Natural killer cell (primary cell): Measurements from ENCODE around the gene ALDH3B2. TPM values are rescaled to one million over a fixed set of nuclear protein-coding genes. Genes with fewer than 3 reads are reported as not detected.

Experiments used
- ATAC-seq, 3 donors: fragments of 150-1000 bp in 2 of 3; fragments of 200-7000 bp in 1 of 3; cut with Tn5 transposase; 1 replicate in 1 of 3; 2 replicates in 2 of 3; pipeline ENCODE4 v1.10.0; 2021; ENCODE audit warnings: mild to moderate bottlenecking in 2 of 3, moderate library complexity in 2 of 3
- DNase-seq, 2 donors: peaks; one replicate each; pipeline versions ENCODE4 v3.0.0 to v3.0.0-alpha.2; 2013 to 2021; ENCODE audit warnings: mixed read lengths in 1 of 2
- H3K27ac ChIP-seq: one replicate; pipeline ENCODE4 v1.5.1; 2013; ENCODE audit warnings: mild to moderate bottlenecking, low read length
- H3K27me3 ChIP-seq: one replicate; pipeline ENCODE4 v1.6.1; 2013; ENCODE audit warnings: low read length; ENCODE audit not compliant: control insufficient read depth, insufficient read depth
- H3K36me3 ChIP-seq: one replicate; pipeline ENCODE4 v1.6.1; 2013; ENCODE audit warnings: low read length; ENCODE audit not compliant: control insufficient read depth, insufficient read depth
- H3K4me1 ChIP-seq: one replicate; pipeline ENCODE4 v1.6.1; 2013; ENCODE audit warnings: low read length; ENCODE audit not compliant: control insufficient read depth, insufficient read depth
- H3K4me3 ChIP-seq: one replicate; pipeline ENCODE4 v1.5.1; 2013; ENCODE audit warnings: low read length
- H3K9me3 ChIP-seq: one replicate; pipeline ENCODE4 v1.6.1; 2013; ENCODE audit warnings: low read length; ENCODE audit not compliant: control insufficient read depth, insufficient read depth
- H3K27ac Mint-ChIP-seq, 2 donors: one replicate each; pipeline ENCODE4 v1.8.0; 2022; ENCODE audit warnings: mild to moderate bottlenecking in 2 of 2, mixed read lengths in 2 of 2, moderate library complexity in 1 of 2
- H3K27me3 Mint-ChIP-seq, 2 donors: one replicate each; pipeline ENCODE4 v1.8.0; 2022; ENCODE audit warnings: low read depth in 2 of 2, mixed read lengths in 2 of 2
- H3K36me3 Mint-ChIP-seq: one replicate; pipeline ENCODE4 v1.8.0; 2022; ENCODE audit warnings: mixed read lengths
- H3K4me1 Mint-ChIP-seq, 2 donors: one replicate each; pipeline ENCODE4 v1.8.0; 2022; ENCODE audit warnings: mixed read lengths in 2 of 2
- H3K4me3 Mint-ChIP-seq: one replicate; pipeline ENCODE4 v1.8.0; 2022; ENCODE audit warnings: mild to moderate bottlenecking, moderate library complexity, mixed read lengths
- H3K9me3 Mint-ChIP-seq, 2 donors: one replicate each; pipeline ENCODE4 v1.8.0; 2022; ENCODE audit warnings: mixed read lengths in 2 of 2
- WGBS: methylation state at CpG from one replicate; pipeline ENCODE4 v1.1.7; 2013; ENCODE audit warnings: missing lambda C conversion rate; ENCODE audit not compliant: insufficient coverage; 5-methylcytosine and 5-hydroxymethylcytosine counted together
- intact Hi-C: fragments of 100-400 bp; cut with micrococcal nuclease; formaldehyde crosslinking; loops from one replicate; pipeline ENCODE4 v1.14.2; 2022
- total RNA-seq, 4 donors: library from RNA; stranded (reverse); fragments of 120-200 nt in 1 of 4; gene quantifications; one replicate each; pipeline versions ENCODE4 v1.2.3 to v1.2.4, GENCODE V29; 2013 to 2022
- TF ChIP-seq, protein P1 (sequence below): fragments of 200-600 bp; IDR thresholded peaks from one replicate; pipeline ENCODE4 v1.8.0; 2022; ENCODE audit warnings: antibody characterized with exemption

The ALDH3B2 gene
- total RNA-seq, 3 donors from 2014 or later (not counting 1 experiment from before 2014, with no cell fraction given), result not detected

DNA sequence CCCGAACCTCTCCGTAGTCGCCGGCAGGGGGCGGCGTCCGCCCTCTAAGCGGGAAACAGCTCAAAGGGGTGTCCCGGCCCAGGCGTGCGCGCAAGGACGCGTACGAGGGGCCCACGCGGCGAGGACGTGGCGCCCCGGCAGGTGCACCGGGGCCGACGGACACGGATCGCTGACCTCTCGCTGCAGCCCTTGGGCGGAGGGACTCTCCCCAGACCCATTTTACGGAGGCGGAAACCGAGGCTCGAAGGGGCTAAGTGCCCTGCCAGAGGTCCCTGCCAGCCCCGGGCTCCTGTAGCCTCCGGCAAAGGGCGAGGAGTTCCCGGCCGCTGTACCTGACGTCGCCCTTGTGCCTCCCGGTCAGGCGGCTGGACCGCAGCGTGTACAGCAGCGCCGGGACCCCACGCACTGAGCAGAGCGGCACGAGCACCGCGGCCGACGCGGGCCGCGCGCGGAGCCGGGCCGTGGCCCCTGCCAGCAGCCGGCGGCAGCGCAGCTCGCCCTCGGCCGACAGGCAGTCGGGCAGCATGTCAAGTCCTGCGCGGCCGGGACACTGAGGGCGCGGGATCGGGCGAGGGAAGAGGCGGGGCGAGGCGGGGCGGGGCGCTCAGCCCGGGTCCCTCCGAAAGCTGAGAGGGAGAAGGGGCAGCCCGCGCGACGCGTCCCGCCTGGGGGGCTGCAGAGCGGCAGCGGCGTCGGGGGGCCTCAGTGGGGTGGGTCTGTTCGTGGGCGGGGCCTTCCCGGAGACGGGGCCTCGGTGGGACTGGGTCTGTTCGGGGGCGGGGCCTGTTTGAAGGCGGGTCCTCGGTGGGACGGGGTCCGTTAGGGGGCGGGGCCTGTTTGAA, 44.8 kb downstream of the ALDH3B2 start, which contains the start of gene NUDT8:
TSS of gene NUDT8 (minus strand) at position 552 of the 842 bp plus-strand sequence. CDS start at position 526, 26 bp downstream.
- no peaks in the 10 kb centered on the region for H3K9me3 ChIP-seq
- H3K4me3 Mint-ChIP-seq, result peak within 1 kb of the TSS; percentile 86
- no peaks in the 10 kb centered on the region for H3K9me3 Mint-ChIP-seq
- WGBS, result under 1% methylated on average over 102 of the region's 102 CpGs
- peak; percentile 56 to 73 (median 57) for ATAC-seq
- peaks cover 23% of the 10 kb centered on the region for H3K4me1 ChIP-seq
- peak; percentile 93 to 94 for DNase-seq
- peak within 1 kb of the TSS; percentile 81 for H3K27ac ChIP-seq
- peaks cover 5 to 22% of the 10 kb centered on the region in 2 donors for H3K4me1 Mint-ChIP-seq
- no peaks in the 10 kb centered on the region for H3K36me3 ChIP-seq
- H3K27me3 ChIP-seq, result no peaks in the 10 kb centered on the region
- intact Hi-C loops, result loop anchor here (1.0 to 10.0 kb wide), 3 partner anchors 15 to 85 kb away; no protein-coding TSS in a partner anchor
- H3K36me3 Mint-ChIP-seq, result no peaks in the 10 kb centered on the region
- H3K4me3 ChIP-seq, result peak within 1 kb of the TSS; percentile 59
- H3K27me3 Mint-ChIP-seq, result no peaks in the 10 kb centered on the region
- TF ChIP-seq, protein P1, sequence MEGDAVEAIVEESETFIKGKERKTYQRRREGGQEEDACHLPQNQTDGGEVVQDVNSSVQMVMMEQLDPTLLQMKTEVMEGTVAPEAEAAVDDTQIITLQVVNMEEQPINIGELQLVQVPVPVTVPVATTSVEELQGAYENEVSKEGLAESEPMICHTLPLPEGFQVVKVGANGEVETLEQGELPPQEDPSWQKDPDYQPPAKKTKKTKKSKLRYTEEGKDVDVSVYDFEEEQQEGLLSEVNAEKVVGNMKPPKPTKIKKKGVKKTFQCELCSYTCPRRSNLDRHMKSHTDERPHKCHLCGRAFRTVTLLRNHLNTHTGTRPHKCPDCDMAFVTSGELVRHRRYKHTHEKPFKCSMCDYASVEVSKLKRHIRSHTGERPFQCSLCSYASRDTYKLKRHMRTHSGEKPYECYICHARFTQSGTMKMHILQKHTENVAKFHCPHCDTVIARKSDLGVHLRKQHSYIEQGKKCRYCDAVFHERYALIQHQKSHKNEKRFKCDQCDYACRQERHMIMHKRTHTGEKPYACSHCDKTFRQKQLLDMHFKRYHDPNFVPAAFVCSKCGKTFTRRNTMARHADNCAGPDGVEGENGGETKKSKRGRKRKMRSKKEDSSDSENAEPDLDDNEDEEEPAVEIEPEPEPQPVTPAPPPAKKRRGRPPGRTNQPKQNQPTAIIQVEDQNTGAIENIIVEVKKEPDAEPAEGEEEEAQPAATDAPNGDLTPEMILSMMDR, result peak; percentile 97
- H3K27ac Mint-ChIP-seq, result peak within 1 kb of the TSS; percentile 71 to 95

- TF ChIP-seq, protein P1, result no peak
- H3K4me1 ChIP-seq, result peaks cover 23% of the 10 kb centered on the region
- H3K4me3 ChIP-seq, result no peak overlapping the region
- ATAC-seq (no peak), DNase-seq (no peak)
- H3K27ac Mint-ChIP-seq, result peak overlapping the region in 1 of 2 donors; percentile 95
- H3K27me3 Mint-ChIP-seq, result no peaks in the 10 kb centered on the region
- peak overlapping the region; percentile 86 for H3K4me3 Mint-ChIP-seq
- peak overlapping the region; percentile 39 for H3K27ac ChIP-seq
- no peaks in the 10 kb centered on the region for H3K36me3 Mint-ChIP-seq
- no peaks in the 10 kb centered on the region for H3K27me3 ChIP-seq
- no peaks in the 10 kb centered on the region for H3K9me3 ChIP-seq
- intact Hi-C loops, result loop anchor here (1.0 to 2.0 kb wide), 2 partner anchors 14 to 30 kb away; no protein-coding TSS in a partner anchor
- H3K4me1 Mint-ChIP-seq, result peaks cover 5 to 22% of the 10 kb centered on the region in 2 donors
- H3K9me3 Mint-ChIP-seq, result no peaks in the 10 kb centered on the region
- 65% methylated on average over 25 of the region's 25 CpGs for WGBS
- H3K36me3 ChIP-seq, result no peaks in the 10 kb centered on the region
Measured at GRCh38 chr11:67628710-67629385, 45.6 kb downstream of the ALDH3B2 start.

DNA sequence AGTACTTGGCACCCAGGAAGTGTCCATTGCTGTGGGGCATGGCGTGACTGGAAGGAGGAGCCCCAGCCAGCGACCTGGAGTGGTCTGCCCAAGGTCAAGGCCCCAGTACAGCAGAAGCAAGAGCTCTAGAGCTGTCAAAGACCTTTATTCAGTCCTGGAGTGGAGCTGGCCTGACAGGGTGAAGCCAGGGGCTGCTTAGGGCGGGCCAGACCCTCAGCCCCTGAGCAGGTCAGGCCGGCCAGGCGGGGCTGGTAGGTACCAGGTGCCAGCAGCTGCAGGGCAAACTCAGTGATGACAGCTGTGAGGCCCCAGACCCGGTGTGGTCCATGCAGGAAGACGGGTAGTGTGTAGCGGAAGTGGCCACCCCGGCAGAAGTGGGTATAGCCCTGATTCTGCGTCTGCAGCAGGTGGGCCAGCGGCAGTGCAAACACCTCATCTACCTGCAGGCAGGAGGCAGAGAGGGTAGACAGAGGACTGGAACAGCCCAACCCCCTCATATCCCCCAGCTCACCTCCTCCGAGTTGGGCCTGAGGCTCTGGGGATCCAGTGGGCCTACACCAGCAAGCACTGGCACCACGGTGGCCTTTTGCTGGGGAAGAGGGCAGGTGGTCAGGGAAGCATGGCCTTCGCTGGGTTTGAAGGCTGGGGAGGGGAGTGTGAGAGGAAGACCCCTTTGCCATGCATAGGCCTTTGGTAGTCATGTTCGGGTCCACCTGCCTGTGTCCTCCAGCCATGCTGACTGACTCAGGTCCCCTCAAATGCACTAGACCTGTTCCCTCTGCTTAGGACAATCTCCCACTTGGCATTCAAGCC, 46.4 kb downstream of the ALDH3B2 start:
- no peaks in the 10 kb centered on the region for H3K9me3 ChIP-seq
- H3K36me3 Mint-ChIP-seq, result no peaks in the 10 kb centered on the region
- no peak overlapping the region for H3K4me3 ChIP-seq
- H3K4me1 Mint-ChIP-seq, result peaks cover 5 to 22% of the 10 kb centered on the region in 2 donors
- no peak overlapping the region for H3K27ac ChIP-seq
- no peaks in the 10 kb centered on the region for H3K27me3 Mint-ChIP-seq
- peaks cover 23% of the 10 kb centered on the region for H3K4me1 ChIP-seq
- no peaks in the 10 kb centered on the region for H3K36me3 ChIP-seq
- TF ChIP-seq, protein P1, result no peak
- intact Hi-C loops, result loop anchor here (2.0 kb wide), 1 partner anchor 13 kb away; no protein-coding TSS in a partner anchor
- peak overlapping the region; percentile 4 for H3K4me3 Mint-ChIP-seq
- 95% methylated on average over 15 of the region's 15 CpGs for WGBS
- no peaks in the 10 kb centered on the region for H3K27me3 ChIP-seq
- H3K9me3 Mint-ChIP-seq, result no peaks in the 10 kb centered on the region
- no peak overlapping the region for H3K27ac Mint-ChIP-seq
- no peak for ATAC-seq
- no peak for DNase-seq
